H1 (cell line): ENCODE results near the gene DRC3. TPM values are rescaled to one million over a fixed set of nuclear protein-coding genes. Genes with fewer than 3 reads are reported as not detected.

Experiments
- CTCF ChIP-seq, 3 experiments: IDR thresholded peaks; 1 replicate in 2 of 3; 2 replicates in 1 of 3; pipeline versions ENCODE4 v1.5.1 to v1.6.1; 2011; ENCODE audit warnings: low read length in 3 of 3, mild to moderate bottlenecking in 3 of 3, inconsistent platforms in 2 of 3, low read depth in 1 of 3, moderate library complexity in 1 of 3; ENCODE audit not compliant: insufficient read depth in 1 of 3; ENCODE audit errors: control extremely low read depth in 1 of 3
- TAF7 ChIP-seq: optimal IDR thresholded peaks from 2 replicates; pipeline ENCODE3; 2011; ENCODE audit warnings: low read depth, mild to moderate bottlenecking, inconsistent platforms, low read length, moderate library complexity, borderline replicate concordance
- polyA plus RNA-seq, 7 experiments: library from polyadenylated mRNA; depleted of rRNA in 3 of 7; stranded (reverse) in 5 of 7; unstranded in 2 of 7; fragments of >200 nt in 5 of 7; fragments of 200-250 nt in 2 of 7; gene quantifications; 1 replicate in 5 of 7; 2 replicates in 1 of 7; 4 replicates in 1 of 7; pipeline versions ENCODE4 v1.2.1 to v1.2.3, GENCODE V29; 2011 to 2013; ENCODE audit warnings: missing spikeins in 2 of 7, mixed read lengths in 2 of 7
- total RNA-seq: library from RNA; stranded (reverse); fragmentation: NEBNext Ultra II Directional; extraction: Animal tissue kit (Norgen Biotek cat#: 25700); gene quantifications from 2 replicates; pipeline ENCODE4 v1.2.1, GENCODE V29; 2021

The DRC3 gene
- total and polyA plus RNA-seq, 2 of the 8 experiments (the other 6 are each of a cell fraction or from before 2014, with no cell fraction given), result 0.59 TPM; not detected in 1

DNA sequence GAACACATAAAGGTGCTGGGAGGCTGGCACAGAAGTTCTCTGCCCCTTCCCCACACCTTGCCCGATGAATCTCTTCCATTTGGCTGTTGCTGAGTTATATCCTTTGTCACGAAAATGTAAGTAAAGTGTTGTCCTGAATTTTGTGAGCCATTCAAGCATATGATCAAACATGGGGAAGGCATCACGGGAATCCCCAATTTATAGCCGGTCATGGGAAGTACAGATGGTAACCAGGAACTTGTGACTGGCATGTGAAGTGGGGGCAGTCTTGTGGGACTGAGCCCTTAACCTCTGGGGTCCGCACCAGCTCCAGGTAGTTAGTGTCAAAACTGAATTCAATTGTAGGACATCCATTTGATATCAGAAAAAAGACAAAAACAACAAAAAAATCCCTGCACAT, 13.7 kb upstream of the DRC3 start (continued):
- TF ChIP-seq CTCF (IDR thresholded peaks at IDR 0.05; ENCODE audit: control extremely low read depth in 1 of 3, insufficient read depth in 1 of 3, low read depth in 1 of 3, low read length in 3 of 3) (no peak), TAF7 (no peak)
